ENCODE data around the gene HDAC7. TPM values are rescaled to one million over a fixed set of nuclear protein-coding genes. Genes with fewer than 3 reads are reported as not detected.

HDAC7 gene
- total RNA-seq, 2 experiments from 2014 or later: 331 to 385 TPM

- H3K4me1 Mint-ChIP-seq: peaks cover 35% of the 10 kb centered on the region
- H3K36me3 Mint-ChIP-seq (ENCODE audit: low read depth): peaks cover 52% of the 10 kb centered on the region
- ChIA-PET CTCF (interaction anchor here (0.6 to 7.2 kb wide), 8 partner anchors 10 to 392 kb away, joined by 3 to 71 read pairs (median 4); no protein-coding TSS in a partner anchor), POLR2A (interaction anchor here (0.6 to 1.4 kb wide), 3 partner anchors 16 to 1427 kb away, joined by 3 to 5 read pairs (median 4); no protein-coding TSS in a partner anchor)
- intact Hi-C loops (cut with DNase I, micrococcal nuclease): loop anchor here (1.0 kb wide), 1 partner anchor 40 kb away; no protein-coding TSS in a partner anchor
- ATAC-seq (peak; percentile 44), DNase-seq (peak; percentile 57)
- peak overlapping the region; percentile 42 for H3K27ac Mint-ChIP-seq
- no peaks in the 10 kb centered on the region for H3K9me3 Mint-ChIP-seq (ENCODE audit: low read depth)
- H3K4me3 Mint-ChIP-seq: no peak overlapping the region
- no peaks in the 10 kb centered on the region for H3K27me3 Mint-ChIP-seq
Observed at GRCh38 chr12:47797441-47797840, 22.3 kb downstream of the HDAC7 start.

DNA sequence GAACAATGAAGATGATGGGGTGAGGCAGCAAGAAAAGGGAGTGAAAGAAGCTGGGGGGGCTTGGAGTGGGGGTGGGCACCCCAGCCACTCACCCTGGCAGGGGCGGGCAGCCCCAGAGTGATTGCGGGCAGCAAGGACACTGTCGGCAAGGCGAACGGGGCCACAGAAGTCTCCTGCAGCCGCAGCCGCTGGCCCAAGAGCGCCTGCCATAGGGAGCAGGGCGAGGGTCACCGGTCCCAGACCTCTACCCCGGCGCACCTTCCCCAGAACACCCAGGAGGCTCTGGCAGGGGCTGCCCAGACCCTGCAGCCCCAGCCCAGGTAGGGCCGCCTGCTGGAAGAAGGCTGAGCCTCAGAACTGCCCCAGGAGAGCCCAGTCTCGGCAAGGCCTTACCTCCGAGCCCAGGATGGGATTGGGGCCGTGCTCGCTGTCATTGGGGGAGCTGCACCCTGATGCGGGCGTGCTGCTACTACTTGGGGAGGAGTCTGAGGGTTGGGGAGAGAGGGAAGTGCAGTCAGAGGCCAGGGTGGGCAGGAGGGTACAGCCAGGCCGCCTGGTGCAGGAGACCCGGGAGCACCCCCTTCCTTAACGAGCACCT, 23.8 kb downstream of the HDAC7 start:
- H3K4me1 Mint-ChIP-seq: peaks cover 21% of the 10 kb centered on the region
- ChIA-PET CTCF (interaction anchor here (1.4 to 7.2 kb wide), 2 partner anchors 17 to 43 kb away, joined by 5 to 71 read pairs; no protein-coding TSS in a partner anchor), POLR2A (no interaction called here)
- H3K36me3 Mint-ChIP-seq (ENCODE audit: low read depth): peaks cover 52% of the 10 kb centered on the region
- no peaks in the 10 kb centered on the region for H3K27me3 Mint-ChIP-seq
- DNase-seq (no peak), ATAC-seq (no peak)
- intact Hi-C loops (cut with DNase I, micrococcal nuclease): no loop called here
- H3K4me3 Mint-ChIP-seq: no peak overlapping the region
- H3K9me3 Mint-ChIP-seq (ENCODE audit: low read depth): no peaks in the 10 kb centered on the region
- no peak overlapping the region for H3K27ac Mint-ChIP-seq

DNA sequence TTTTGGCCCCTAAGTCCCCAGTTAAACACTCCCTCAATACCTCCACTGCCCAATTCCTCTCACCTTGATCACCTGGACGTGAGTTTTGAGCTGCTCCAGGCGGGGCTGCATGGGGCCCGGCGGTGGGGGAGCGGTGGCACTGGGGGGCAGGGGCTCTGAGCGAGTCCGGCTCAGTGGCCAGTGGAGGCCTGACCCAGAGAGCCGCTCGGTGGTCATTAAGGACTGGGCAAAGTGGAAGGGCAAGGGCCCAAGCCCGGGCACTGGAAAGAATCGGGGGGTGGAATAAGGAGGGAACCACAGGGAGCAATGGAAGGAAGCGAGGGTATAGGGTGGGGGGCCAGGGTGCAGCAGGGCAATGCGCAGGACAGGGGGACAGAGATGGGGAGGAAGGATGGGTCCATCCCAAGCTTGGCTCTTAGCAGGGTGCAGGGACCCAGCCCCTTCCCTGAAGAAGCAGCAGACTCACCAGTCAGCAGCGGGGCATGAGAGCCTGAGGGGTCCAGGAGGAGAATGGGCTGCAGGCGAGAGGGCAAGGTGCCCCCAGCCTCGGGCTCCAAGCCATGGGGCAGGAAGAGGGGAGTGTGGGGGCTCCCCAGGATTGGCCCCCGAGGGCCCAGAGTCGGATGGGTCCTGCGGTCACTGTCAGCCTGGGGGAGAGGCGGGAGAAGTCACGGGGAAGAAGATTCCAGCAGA, 24.4 kb downstream of the HDAC7 start:
- CTCF ChIA-PET: interaction anchor here (1.4 to 1.5 kb wide), 2 partner anchors 16 to 43 kb away, joined by 5 read pairs; no protein-coding TSS in a partner anchor
- Mint-ChIP-seq H3K9me3 (ENCODE audit: low read depth) (no peaks in the 10 kb centered on the region), H3K36me3 (ENCODE audit: low read depth) (peaks cover 55% of the 10 kb centered on the region), H3K4me3 (no peak overlapping the region), H3K4me1 (peaks cover 15% of the 10 kb centered on the region), H3K27me3 (no peaks in the 10 kb centered on the region), H3K27ac (no peak overlapping the region)
- DNase-seq (no peak), ATAC-seq (no peak)
- intact Hi-C loops (cut with DNase I, micrococcal nuclease): no loop called here
- POLR2A ChIA-PET: no interaction called here

DNA sequence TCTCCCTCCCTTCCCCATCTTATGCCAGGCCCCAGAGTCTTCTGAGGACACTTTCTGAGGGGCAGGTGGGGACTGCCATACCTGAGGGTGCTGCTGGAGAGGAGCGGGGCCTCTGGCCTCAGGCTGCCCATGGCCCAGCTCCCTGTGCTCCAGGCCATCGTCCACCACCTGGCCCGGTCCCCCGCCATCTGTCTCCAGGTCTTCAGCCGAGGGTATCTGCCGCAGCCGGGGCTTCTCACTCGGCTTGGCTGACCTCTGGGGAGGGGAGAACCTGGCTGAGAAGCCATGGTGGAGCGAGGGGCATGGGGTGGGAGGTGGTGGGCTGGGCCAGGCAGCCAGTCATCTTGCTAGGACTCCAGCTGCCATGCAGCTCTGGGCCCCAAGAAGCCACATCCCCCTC, 25.0 kb downstream of the HDAC7 start:
- CTCF ChIA-PET: interaction anchor here (1.4 to 1.5 kb wide), 2 partner anchors 16 to 44 kb away, joined by 5 read pairs; no protein-coding TSS in a partner anchor
- Mint-ChIP-seq H3K9me3 (ENCODE audit: low read depth) (no peaks in the 10 kb centered on the region), H3K27ac (no peak overlapping the region), H3K36me3 (ENCODE audit: low read depth) (peaks cover 51% of the 10 kb centered on the region), H3K4me3 (no peak overlapping the region), H3K27me3 (no peaks in the 10 kb centered on the region), H3K4me1 (peaks cover 11% of the 10 kb centered on the region)
- ATAC-seq (no peak), DNase-seq (no peak)
- POLR2A ChIA-PET: no interaction called here
- intact Hi-C loops (cut with DNase I, micrococcal nuclease): no loop called here

GRCh38 chr12:47793015-47793681, 26.6 kb downstream of the HDAC7 start:
- ATAC-seq (no peak), DNase-seq (no peak)
- Mint-ChIP-seq H3K4me3 (no peak overlapping the region), H3K27me3 (no peaks in the 10 kb centered on the region), H3K4me1 (peaks cover 7% of the 10 kb centered on the region), H3K27ac (no peak overlapping the region), H3K36me3 (ENCODE audit: low read depth) (peaks cover 63% of the 10 kb centered on the region), H3K9me3 (ENCODE audit: low read depth) (no peaks in the 10 kb centered on the region)
- POLR2A ChIA-PET: interaction anchor here (1.1 kb wide), 1 partner anchor 15 kb away, joined by 3 read pairs; no protein-coding TSS in a partner anchor
- intact Hi-C loops (cut with DNase I, micrococcal nuclease): no loop called here
- CTCF ChIA-PET: interaction anchor here (0.6 to 2.7 kb wide), 10 partner anchors 9 to 170 kb away, joined by 3 to 14 read pairs (median 3); partner anchors contain the start of gene TMEM106C

GRCh38 chr12:47791874-47792273, 27.8 kb downstream of the HDAC7 start:
- no peaks in the 10 kb centered on the region for H3K9me3 Mint-ChIP-seq (ENCODE audit: low read depth)
- H3K27ac Mint-ChIP-seq: no peak overlapping the region
- H3K4me3 Mint-ChIP-seq: no peak overlapping the region
- no peak for ATAC-seq
- CTCF ChIA-PET: interaction anchor here (0.7 to 2.7 kb wide), 10 partner anchors 10 to 76 kb away, joined by 3 to 14 read pairs (median 3); no protein-coding TSS in a partner anchor
- peaks cover 18% of the 10 kb centered on the region for H3K4me1 Mint-ChIP-seq
- H3K36me3 Mint-ChIP-seq (ENCODE audit: low read depth): peaks cover 66% of the 10 kb centered on the region
- intact Hi-C loops (cut with DNase I, micrococcal nuclease): no loop called here
- POLR2A ChIA-PET: interaction anchor here (1.1 kb wide), 1 partner anchor 16 kb away, joined by 3 read pairs; no protein-coding TSS in a partner anchor
- no peak for DNase-seq
- no peaks in the 10 kb centered on the region for H3K27me3 Mint-ChIP-seq

DNA sequence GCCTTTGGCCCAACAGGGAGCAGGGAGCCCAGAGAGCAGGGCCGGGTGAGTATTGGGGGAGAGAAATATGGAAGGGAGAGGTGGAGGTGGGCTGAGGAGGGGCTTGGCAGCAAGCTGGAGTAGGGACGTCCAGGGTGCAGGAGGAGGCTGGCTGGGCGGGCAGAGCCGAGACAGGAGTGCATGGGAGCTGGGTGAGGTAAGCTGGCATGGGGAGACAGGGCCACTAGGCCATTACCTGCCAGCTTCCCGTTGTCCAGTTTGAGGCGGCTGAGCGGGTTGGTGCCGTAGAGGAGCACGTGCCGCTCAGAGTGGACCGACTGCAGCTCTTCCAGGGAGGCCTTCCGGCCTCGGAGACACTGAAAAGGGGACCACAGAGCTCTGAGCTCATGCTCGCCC, 28.4 kb downstream of the HDAC7 start:
- POLR2A ChIA-PET: no interaction called here
- DNase-seq: no peak
- CTCF ChIA-PET: interaction anchor here (0.7 to 2.7 kb wide), 6 partner anchors 11 to 46 kb away, joined by 3 to 11 read pairs (median 4); no protein-coding TSS in a partner anchor
- Mint-ChIP-seq H3K36me3 (ENCODE audit: low read depth) (peaks cover 72% of the 10 kb centered on the region), H3K27ac (no peak overlapping the region), H3K4me3 (no peak overlapping the region), H3K4me1 (peaks cover 23% of the 10 kb centered on the region), H3K27me3 (no peaks in the 10 kb centered on the region), H3K9me3 (ENCODE audit: low read depth) (no peaks in the 10 kb centered on the region)
- intact Hi-C loops (cut with DNase I, micrococcal nuclease): no loop called here
- no peak for ATAC-seq

- ATAC-seq (no peak), DNase-seq (no peak)
- no peak overlapping the region for H3K4me3 Mint-ChIP-seq
- H3K9me3 Mint-ChIP-seq (ENCODE audit: low read depth): no peaks in the 10 kb centered on the region
- intact Hi-C loops (cut with DNase I, micrococcal nuclease): no loop called here
- no peak overlapping the region for H3K27ac Mint-ChIP-seq
- CTCF ChIA-PET: interaction anchor here (0.8 to 2.2 kb wide), 7 partner anchors 11 to 76 kb away, joined by 3 to 12 read pairs (median 3); no protein-coding TSS in a partner anchor
- H3K27me3 Mint-ChIP-seq: no peaks in the 10 kb centered on the region
- peaks cover 27% of the 10 kb centered on the region for H3K4me1 Mint-ChIP-seq
- H3K36me3 Mint-ChIP-seq (ENCODE audit: low read depth): peaks cover 76% of the 10 kb centered on the region
- POLR2A ChIA-PET: no interaction called here
Observed at GRCh38 chr12:47790676-47791350, 28.9 kb downstream of the HDAC7 start.

GRCh38 chr12:47789712-47790489, 29.8 kb downstream of the HDAC7 start:
- Mint-ChIP-seq H3K27me3 (no peaks in the 10 kb centered on the region), H3K4me1 (peaks cover 27% of the 10 kb centered on the region), H3K9me3 (ENCODE audit: low read depth) (no peaks in the 10 kb centered on the region), H3K27ac (no peak overlapping the region), H3K4me3 (no peak overlapping the region), H3K36me3 (ENCODE audit: low read depth) (peaks cover 81% of the 10 kb centered on the region)
- intact Hi-C loops (cut with DNase I, micrococcal nuclease): no loop called here
- ChIA-PET CTCF (interaction anchor here (0.8 to 2.4 kb wide), 8 partner anchors 9 to 75 kb away, joined by 3 to 12 read pairs (median 3); no protein-coding TSS in a partner anchor), POLR2A (no interaction called here)
- ATAC-seq: no peak
- DNase-seq: no peak

DNA sequence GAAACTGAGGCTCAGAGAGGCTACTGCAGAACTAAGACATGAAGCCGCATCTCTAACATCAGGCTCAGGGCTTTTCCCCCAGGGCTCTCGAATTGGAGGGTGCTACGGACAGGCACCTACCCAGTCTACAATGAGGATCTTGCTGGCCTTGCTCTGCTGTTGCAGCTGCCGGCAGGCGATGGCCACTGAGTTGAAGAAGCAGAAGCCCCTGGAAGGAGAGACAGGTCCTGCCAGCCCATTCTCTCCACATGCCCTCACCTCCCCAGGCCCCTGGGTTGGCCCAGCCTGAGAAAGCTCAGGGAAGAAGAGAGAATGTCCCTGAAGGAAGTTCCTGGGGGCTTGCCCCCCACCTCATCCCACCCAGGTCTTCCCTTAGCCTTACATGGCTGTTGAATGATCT, 30.6 kb downstream of the HDAC7 start:
- no peak overlapping the region for H3K4me3 Mint-ChIP-seq
- intact Hi-C loops (cut with DNase I, micrococcal nuclease): no loop called here
- peaks cover 29% of the 10 kb centered on the region for H3K4me1 Mint-ChIP-seq

More for the DNA sequence above, 30.6 kb downstream of the HDAC7 start:
- Mint-ChIP-seq H3K36me3 (ENCODE audit: low read depth) (peaks cover 81% of the 10 kb centered on the region), H3K9me3 (ENCODE audit: low read depth) (no peaks in the 10 kb centered on the region), H3K27me3 (no peaks in the 10 kb centered on the region), H3K27ac (peak overlapping the region; percentile 74)
- CTCF ChIA-PET: interaction anchor here (0.6 to 2.5 kb wide), 7 partner anchors 9 to 1990 kb away, joined by 3 to 12 read pairs (median 5); no protein-coding TSS in a partner anchor
- POLR2A ChIA-PET: no interaction called here
- ATAC-seq: no peak
- DNase-seq: no peak

Measured in activated CD4-positive, alpha-beta T cell treated with anti-CD3 and anti-CD28 coated beads for 36 hours (primary cell).